Measurements from ENCODE around the gene SPTAN1.

SPTAN1 gene

GRCh38 chr9:128595471-128595870 is 43.1 kb downstream of the SPTAN1 start:
- no peak for TF ChIP-seq CTCF (IDR thresholded peaks at IDR 0.05; ENCODE audit: insufficient read depth, low read depth, low read length, missing control alignments)
- no peak for DNase-seq (ENCODE audit: low read depth)
- H3K4me3 ChIP-seq (ENCODE audit: low read length), result no peak overlapping the region

GRCh38 chr9:128600099-128600498 is 47.7 kb downstream of the SPTAN1 start:
- no peak overlapping the region for H3K4me3 ChIP-seq (ENCODE audit: low read length)
- no peak for TF ChIP-seq CTCF (IDR thresholded peaks at IDR 0.05; ENCODE audit: insufficient read depth, low read depth, low read length, missing control alignments)
- DNase-seq (ENCODE audit: low read depth), result no peak

- no peak overlapping the region for H3K4me3 ChIP-seq (ENCODE audit: low read length)
- no peak for TF ChIP-seq CTCF (IDR thresholded peaks at IDR 0.05; ENCODE audit: insufficient read depth, low read depth, low read length, missing control alignments)
- no peak for DNase-seq (ENCODE audit: low read depth)
Observed at GRCh38 chr9:128603697-128604096, 51.3 kb downstream of the SPTAN1 start.

- TF ChIP-seq CTCF (IDR thresholded peaks at IDR 0.05; ENCODE audit: insufficient read depth, low read depth, low read length, missing control alignments), result no peak
- DNase-seq (ENCODE audit: low read depth), result peak; percentile 32
- no peak overlapping the region for H3K4me3 ChIP-seq (ENCODE audit: low read length)
Observed at GRCh38 chr9:128607642-128608350, 55.4 kb downstream of the SPTAN1 start.

GRCh38 chr9:128610897-128611296 is 58.5 kb downstream of the SPTAN1 start:
- no peak overlapping the region for H3K4me3 ChIP-seq (ENCODE audit: low read length)
- no peak for TF ChIP-seq CTCF (IDR thresholded peaks at IDR 0.05; ENCODE audit: insufficient read depth, low read depth, low read length, missing control alignments)
- no peak for DNase-seq (ENCODE audit: low read depth)

GRCh38 chr9:128611600-128612394 is 59.4 kb downstream of the SPTAN1 start:
- H3K4me3 ChIP-seq (ENCODE audit: low read length), result no peak overlapping the region
- DNase-seq (ENCODE audit: low read depth), result no peak
- no peak for TF ChIP-seq CTCF (IDR thresholded peaks at IDR 0.05; ENCODE audit: insufficient read depth, low read depth, low read length, missing control alignments)

Data from epithelial cell of esophagus (primary cell).